Fibroblast of the aortic adventitia (primary cell): ENCODE data around the gene RIPK4. TPM values are rescaled to one million over a fixed set of nuclear protein-coding genes. Genes with fewer than 3 reads are reported as not detected.

Experiments
- DNase-seq: peaks from one replicate; pipeline ENCODE4 v3.0.0-alpha.2; 2010; ENCODE audit warnings: low read depth
- H3K4me3 ChIP-seq: 2 replicates; pipeline ENCODE4 v1.5.1; 2011; ENCODE audit warnings: low read depth, mild to moderate bottlenecking, control low read depth, low read length, moderate library complexity
- CTCF ChIP-seq: IDR thresholded peaks from 2 replicates; pipeline ENCODE4 v1.5.1; 2011; ENCODE audit warnings: mild to moderate bottlenecking, low read length, control low read depth, inconsistent platforms; ENCODE audit not compliant: insufficient read depth
- total RNA-seq: library from RNA; depleted of rRNA; stranded (reverse); fragments of >200 nt; gene quantifications from 2 replicates; pipeline ENCODE4 v1.2.3, GENCODE V29; 2012; ENCODE audit warnings: low replicate concordance

The RIPK4 gene
- total RNA-seq, 1 donor = 0.45 TPM

GRCh38 chr21:41744028-41744930 is 22.6 kb downstream of the RIPK4 start:
- DNase-seq = no peak
- TF ChIP-seq CTCF = no peak
- H3K4me3 ChIP-seq = no peak overlapping the region

- TF ChIP-seq CTCF = no peak
- H3K4me3 ChIP-seq = no peak overlapping the region
- no peak for DNase-seq
These were observed 23.4 kb downstream of the RIPK4 start for GRCh38 chr21:41743321-41744027.

- no peak overlapping the region for H3K4me3 ChIP-seq
- no peak for TF ChIP-seq CTCF
- DNase-seq = no peak
These were observed 24.6 kb downstream of the RIPK4 start for GRCh38 chr21:41742073-41742875.

GRCh38 chr21:41741253-41742072 is 25.4 kb downstream of the RIPK4 start:
- TF ChIP-seq CTCF = no peak
- no peak for DNase-seq
- H3K4me3 ChIP-seq = no peak overlapping the region

- TF ChIP-seq CTCF = no peak
- no peak for DNase-seq
- H3K4me3 ChIP-seq = no peak overlapping the region
These were observed 26.1 kb downstream of the RIPK4 start for GRCh38 chr21:41740604-41741252.
